ENCODE data around the gene PHPT1. TPM values are rescaled to one million over a fixed set of nuclear protein-coding genes. Genes with fewer than 3 reads are reported as not detected.
A peak's percentile ranks its signal among the peaks of the same experiment; 100 is the strongest.

The PHPT1 gene
- total and polyA plus RNA-seq, 2 of the 8 experiments (the other 6 are each of a cell fraction or from before 2014, with no cell fraction given) = 109 to 226 TPM

DNA sequence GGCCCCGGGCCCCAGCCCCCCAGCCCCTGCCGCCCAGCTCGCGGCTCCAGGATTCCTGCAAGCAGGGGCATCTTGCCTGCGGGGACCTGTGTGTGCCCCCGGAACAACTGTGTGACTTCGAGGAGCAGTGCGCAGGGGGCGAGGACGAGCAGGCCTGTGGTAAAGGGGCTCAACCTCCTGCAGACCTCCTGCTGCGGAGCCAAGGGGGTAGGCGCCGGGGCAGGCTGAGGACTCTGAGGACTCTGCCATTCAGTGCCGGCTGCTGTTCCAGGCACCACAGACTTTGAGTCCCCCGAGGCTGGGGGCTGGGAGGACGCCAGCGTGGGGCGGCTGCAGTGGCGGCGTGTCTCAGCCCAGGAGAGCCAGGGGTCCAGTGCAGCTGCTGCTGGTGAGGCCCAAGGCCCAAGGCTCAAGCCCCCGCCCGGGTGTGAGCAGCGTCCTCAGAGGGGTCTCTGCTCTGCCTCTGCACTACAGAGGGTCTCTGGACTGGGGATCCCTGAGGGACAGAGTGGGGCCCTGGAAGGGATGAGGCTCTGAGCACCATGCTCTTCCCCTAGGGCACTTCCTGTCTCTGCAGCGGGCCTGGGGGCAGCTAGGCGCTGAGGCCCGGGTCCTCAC is 6.4 kb downstream of the PHPT1 start:
- Histone ChIP-seq H2AFZ (ENCODE audit: low read length) (no peak overlapping the region), H3K18ac (ENCODE audit: extremely low read depth, low read length) (no peak overlapping the region), H3K4me1 (replicated peaks in 1 of 4; ENCODE audit: control insufficient read depth in 3 of 4, insufficient read depth in 4 of 4, low read length in 3 of 4) (peaks cover 0 to under 1% (median 0%) of the 10 kb centered on the region in 4 experiments; a peak in 1 of 7 replicates), H3K4ac (replicated peaks; ENCODE audit: insufficient read length, low read depth, low read length) (no peak overlapping the region), H2AK5ac (ENCODE audit: low read depth, low read length) (no peak overlapping the region), H3K56ac (replicated peaks; ENCODE audit: insufficient read length, low read depth, low read length) (no peak overlapping the region), H4K91ac (replicated peaks; ENCODE audit: insufficient read length, low read length) (no peak overlapping the region), H3K9me3 (ENCODE audit: insufficient read depth in 2 of 2, low read depth in 1 of 2, low read length in 1 of 2) (no peaks in the 10 kb centered on the region), H3K4me2 (ENCODE audit: insufficient read depth in 1 of 2, low read depth in 2 of 2, low read length in 2 of 2) (no peak overlapping the region), H3K79me1 (ENCODE audit: low read depth, low read length) (no peaks in the 10 kb centered on the region), H3K36me3 (ENCODE audit: control insufficient read depth in 2 of 4, insufficient read depth in 4 of 4, low read length in 3 of 4) (peaks cover 0 to 7% (median 3%) of the 10 kb centered on the region in 4 experiments; a peak in 5 of 8 replicates), H3K4me3 (ENCODE audit: extremely low read depth in 1 of 4, insufficient read depth in 2 of 4, low read depth in 3 of 4, low read length in 4 of 4) (no peak overlapping the region), H2BK12ac (ENCODE audit: low read depth, low read length) (no peak overlapping the region), H3K79me2 (ENCODE audit: control insufficient read depth in 1 of 2, insufficient read depth in 2 of 2, low read length in 2 of 2) (no peaks in the 10 kb centered on the region), H4K5ac (ENCODE audit: insufficient read length, low read depth, low read length) (no peak overlapping the region), H3K23me2 (ENCODE audit: low read depth, low read length) (no peaks in the 10 kb centered on the region), H3K9ac (replicated peaks in 1 of 4; ENCODE audit: extremely low read depth in 1 of 4, low read depth in 3 of 4, low read length in 3 of 4) (no peak overlapping the region), H2BK15ac (ENCODE audit: low read length) (no peak overlapping the region), H4K8ac (ENCODE audit: extremely low read depth, insufficient read depth, low read length) (no peak overlapping the region), H3K27ac (ENCODE audit: low read depth, low read length) (no peak overlapping the region), H2BK120ac (replicated peaks; ENCODE audit: low read depth, low read length) (no peak overlapping the region), H3K27me3 (replicated peaks in 1 of 4; ENCODE audit: control insufficient read depth in 3 of 4, extremely low read depth in 1 of 4, insufficient read depth in 3 of 4, low read length in 3 of 4) (no peaks in the 10 kb centered on the region), H2BK20ac (ENCODE audit: low read length) (no peak overlapping the region), H4K20me1 (replicated peaks in 1 of 2; ENCODE audit: control insufficient read depth in 1 of 2, insufficient read depth in 2 of 2, low read length in 2 of 2) (peaks cover 0 to 10% of the 10 kb centered on the region in 2 experiments), H3K23ac (ENCODE audit: insufficient read length) (no peak overlapping the region), H2BK5ac (ENCODE audit: low read depth, low read length) (no peak overlapping the region), H3K14ac (ENCODE audit: insufficient read length) (no peak overlapping the region)
- DNase-seq (ENCODE audit: low read depth in 1 of 2, low spot score in 2 of 2) (peak in 1 of 2 experiments; percentile 53), FAIRE-seq (no peak)
- WGBS, 2 experiments (ENCODE audit: extremely low coverage in 1 of 2, insufficient coverage in 1 of 2, insufficient read length in 1 of 2, insufficient replicate concordance in 2 of 2, low coverage in 1 of 2, low lambda C conversion rate in 2 of 2, missing lambda C conversion rate in 1 of 2) = 90% methylated on average over 19 of the region's 26 CpGs; no CpG with 5 or more reads in 1 of the 2 experiments
- no peak for TF ChIP-seq SAP30 (IDR thresholded peaks at IDR 0.05; ENCODE audit: insufficient read depth, insufficient replicate concordance, low read length)
- TF ChIP-seq TEAD4 (IDR thresholded peaks at IDR 0.05; ENCODE audit: low read depth, low read length) = no peak
- TF ChIP-seq SRF (IDR thresholded peaks at IDR 0.05; ENCODE audit: low read depth, low read length) = no peak
- no peak for TF ChIP-seq SP4 (IDR thresholded peaks at IDR 0.05; ENCODE audit: low read length)
- TF ChIP-seq ZNF274 (IDR thresholded peaks at IDR 0.05; ENCODE audit: borderline replicate concordance, extremely low read depth, low read length) = no peak
- TF ChIP-seq KDM4A (IDR thresholded peaks at IDR 0.05; ENCODE audit: low read depth, low read length, severe bottlenecking) = no peak
- no peak for TF ChIP-seq JUN (IDR thresholded peaks at IDR 0.05; ENCODE audit: low read depth, low read length)
- POLR2A ChIA-PET (ENCODE audit: partially characterized antibody) = interaction anchor here (0.6 to 16.2 kb wide), 7 partner anchors 10 to 347 kb away, joined by 3 to 248 read pairs (median 4); partner anchors contain the start of genes AJM1, EDF1 and RABL6
- CTCF ChIA-PET (ENCODE audit: partially characterized antibody) = interaction anchor here (1.4 to 1.7 kb wide), 3 partner anchors 11 to 55 kb away, joined by 3 to 4 read pairs (median 4); no protein-coding TSS in a partner anchor
